Middle frontal gyrus (tissue), 1 donor: ENCODE measurements around the gene AXIN1.

Experiments used
- DNase-seq: peaks from one replicate; pipeline ENCODE4 v3.0.0-alpha.2; 2015; ENCODE audit warnings: low spot score; ENCODE audit errors: extremely low spot score

AXIN1 gene

DNA sequence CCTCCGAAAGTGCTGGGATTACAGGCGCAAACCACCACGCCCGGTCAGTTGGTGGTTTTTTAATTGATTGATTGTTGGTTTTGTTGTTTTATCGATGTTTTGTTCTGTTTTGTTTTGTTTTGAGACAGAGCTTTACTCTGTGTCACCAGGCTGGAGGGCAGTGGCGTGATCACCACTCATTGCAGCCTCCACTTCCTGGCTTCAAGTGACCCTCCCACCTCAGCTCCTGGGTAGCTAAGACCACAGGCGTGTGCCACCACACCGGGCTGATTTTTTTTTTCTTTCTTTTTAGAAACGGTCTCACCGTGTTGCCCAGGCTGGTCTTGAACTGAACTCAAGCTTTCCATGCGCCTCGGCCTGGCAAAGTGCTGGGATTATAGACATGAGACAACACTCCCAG lies 105.5 kb downstream of the AXIN1 start:
- DNase-seq = no peak

DNA sequence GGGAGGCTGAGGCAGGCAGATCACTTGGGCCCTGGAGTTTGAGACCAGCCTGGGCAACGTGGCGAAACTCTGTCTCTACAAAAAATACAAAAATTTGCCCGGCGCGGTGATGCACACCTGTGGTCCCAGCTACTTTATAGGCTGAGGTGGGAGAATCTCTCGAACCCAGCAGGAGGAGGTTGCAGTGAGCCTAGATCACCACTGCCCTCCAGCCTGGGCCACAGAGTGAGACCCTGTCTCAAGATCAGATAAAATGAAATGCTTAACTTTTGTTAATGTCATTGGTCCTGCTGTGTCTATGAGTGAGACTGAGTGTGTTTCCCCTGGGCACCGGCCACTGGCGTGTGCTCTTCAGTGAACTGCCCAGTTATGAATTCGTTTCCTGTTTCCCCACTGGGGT lies 107.4 kb downstream of the AXIN1 start:
- no peak for DNase-seq

DNA sequence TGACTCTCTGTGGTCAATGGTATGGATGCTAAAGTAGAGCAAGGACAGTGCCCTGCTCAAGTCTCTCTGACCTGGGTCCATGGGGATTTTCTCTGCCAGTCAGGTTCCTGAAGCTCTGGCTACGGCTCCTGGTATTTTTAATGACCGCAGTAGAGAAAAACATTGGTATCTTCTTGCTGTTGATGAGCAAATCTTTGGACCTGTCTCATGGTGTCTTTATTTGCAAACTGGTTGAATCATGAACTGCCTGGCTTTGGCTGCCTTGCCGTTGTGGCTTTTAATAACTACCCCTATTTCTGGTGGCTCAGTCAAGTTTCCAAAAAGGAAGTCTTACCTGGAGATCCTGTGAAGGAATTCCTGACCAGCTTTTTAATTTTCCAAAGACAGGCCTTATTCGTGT lies 109.2 kb downstream of the AXIN1 start:
- DNase-seq = no peak

DNA sequence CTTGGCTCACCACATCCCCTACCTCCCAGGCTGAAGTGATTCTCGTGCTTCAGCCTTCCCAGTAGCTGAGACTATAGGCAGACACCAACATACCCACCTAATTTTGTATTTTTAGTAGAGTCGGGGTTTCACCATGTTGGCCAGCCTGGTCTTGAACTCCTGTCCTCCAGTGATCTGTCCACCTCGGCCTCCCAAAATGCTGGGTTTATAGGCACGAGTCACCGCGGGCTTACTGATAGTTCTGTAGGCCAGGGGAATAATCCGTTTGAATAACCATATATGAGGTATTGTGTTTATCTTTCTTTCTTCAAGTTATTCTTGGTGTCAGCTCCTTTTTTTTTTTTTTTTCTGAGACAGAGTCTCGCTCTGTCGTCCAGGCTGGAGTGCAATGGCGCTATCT lies 110.2 kb downstream of the AXIN1 start:
- DNase-seq = no peak

DNA sequence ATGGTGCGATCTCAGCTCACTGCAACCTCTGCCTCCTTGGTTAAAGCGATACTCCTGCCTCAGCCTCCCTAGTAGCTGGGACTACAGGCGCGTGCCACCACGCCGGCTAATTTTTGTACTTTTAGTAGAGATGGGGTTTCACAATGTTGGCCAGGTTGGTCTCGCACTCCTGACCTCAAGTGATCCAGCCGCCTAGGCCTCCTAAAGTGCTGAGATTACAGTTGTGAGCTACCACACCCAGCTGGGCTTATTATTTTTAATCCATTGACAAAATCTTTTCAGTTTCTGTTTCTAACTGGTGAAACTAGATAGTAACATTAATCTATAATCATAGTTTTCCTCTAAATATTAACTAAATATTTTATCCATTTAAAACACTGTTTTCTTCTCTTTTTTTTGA lies 112.0 kb downstream of the AXIN1 start:
- no peak for DNase-seq

DNA sequence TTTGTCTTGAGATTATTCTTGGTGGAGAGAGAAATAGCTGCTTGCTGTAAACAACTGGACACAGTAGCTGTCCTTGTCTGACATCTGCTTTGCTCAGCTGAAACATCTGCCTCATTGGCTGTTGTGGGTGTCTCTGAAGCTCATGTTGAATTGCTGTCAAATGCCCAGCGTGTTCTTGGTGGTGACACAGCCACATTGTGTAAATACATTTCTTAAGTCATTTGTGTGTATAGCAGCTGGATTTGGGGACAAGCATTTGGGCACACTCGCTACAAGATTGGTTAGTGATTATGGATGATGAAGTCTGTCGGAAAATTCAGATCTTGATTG lies 112.6 kb downstream of the AXIN1 start:
- DNase-seq = no peak
